Stomach (tissue), 4 donors: ENCODE measurements around the gene ACOT7.

Experiments
- EP300 ChIP-seq: sonication (generic); formaldehyde crosslinking; IDR thresholded peaks from one replicate; pipeline ENCODE4 v1.6.1; 2017; ENCODE audit warnings: antibody characterized with exemption
- POLR2A ChIP-seq, 4 donors: fragments of 450-650 bp; IDR thresholded peaks; one replicate each; pipeline ENCODE4 v1.6.1; 2016; ENCODE audit warnings: antibody characterized with exemption in 4 of 4, control low read depth in 2 of 4, mild to moderate bottlenecking in 1 of 4, moderate library complexity in 1 of 4
- POLR2AphosphoS5 ChIP-seq, 3 donors: sonication (generic); formaldehyde crosslinking; IDR thresholded peaks; one replicate each; pipeline ENCODE4 v1.6.1; 2016; ENCODE audit warnings: antibody characterized with exemption in 3 of 3
- TF ChIP-seq, protein P1 (sequence below), 7 experiments: fragments of 450-650 bp in 4 of 7; fragments of 200-600 bp in 3 of 7; sonication (generic) in 3 of 7; IDR thresholded peaks; one replicate each; pipeline ENCODE4 v1.5.1; 2016 to 2019; ENCODE audit warnings: antibody characterized with exemption in 7 of 7, control low read depth in 2 of 7, mild to moderate bottlenecking in 1 of 7

DNA sequence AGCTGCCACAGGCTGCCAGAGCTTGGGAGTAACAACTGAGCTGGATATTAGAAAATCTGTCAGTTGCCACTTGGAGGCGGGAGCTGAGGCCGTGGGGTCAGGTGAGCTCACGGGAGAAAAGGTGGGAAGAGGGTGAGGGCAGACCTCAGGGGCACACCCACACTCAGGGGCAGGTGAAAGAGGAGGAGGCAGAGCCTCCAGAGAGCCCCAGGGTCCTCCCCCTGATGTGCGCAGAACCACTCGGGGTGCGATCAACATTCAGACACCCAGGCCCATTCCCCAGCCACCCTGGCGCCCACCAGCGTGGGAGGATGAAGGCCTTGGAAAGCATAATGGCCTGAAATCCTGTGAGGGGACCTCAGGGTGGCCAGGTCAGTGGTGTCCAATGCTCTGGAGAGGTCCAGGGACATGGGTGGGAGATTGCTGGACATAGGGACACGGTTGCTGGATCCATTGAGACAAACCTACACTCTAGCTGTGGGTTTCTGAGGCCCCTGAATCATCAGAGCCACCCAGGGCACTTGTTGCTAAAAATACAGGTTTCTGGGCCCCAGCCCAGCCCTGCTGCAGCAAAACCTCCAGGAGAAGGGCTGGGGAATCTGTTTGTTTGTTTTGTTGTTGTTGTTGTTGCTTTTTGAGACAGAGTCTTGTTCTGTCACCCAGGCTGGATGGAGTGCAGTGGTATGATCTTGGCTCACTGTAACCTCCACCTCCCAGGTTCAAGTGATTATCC, 83.3 kb downstream of the ACOT7 start:
- TF ChIP-seq, protein P1, sequence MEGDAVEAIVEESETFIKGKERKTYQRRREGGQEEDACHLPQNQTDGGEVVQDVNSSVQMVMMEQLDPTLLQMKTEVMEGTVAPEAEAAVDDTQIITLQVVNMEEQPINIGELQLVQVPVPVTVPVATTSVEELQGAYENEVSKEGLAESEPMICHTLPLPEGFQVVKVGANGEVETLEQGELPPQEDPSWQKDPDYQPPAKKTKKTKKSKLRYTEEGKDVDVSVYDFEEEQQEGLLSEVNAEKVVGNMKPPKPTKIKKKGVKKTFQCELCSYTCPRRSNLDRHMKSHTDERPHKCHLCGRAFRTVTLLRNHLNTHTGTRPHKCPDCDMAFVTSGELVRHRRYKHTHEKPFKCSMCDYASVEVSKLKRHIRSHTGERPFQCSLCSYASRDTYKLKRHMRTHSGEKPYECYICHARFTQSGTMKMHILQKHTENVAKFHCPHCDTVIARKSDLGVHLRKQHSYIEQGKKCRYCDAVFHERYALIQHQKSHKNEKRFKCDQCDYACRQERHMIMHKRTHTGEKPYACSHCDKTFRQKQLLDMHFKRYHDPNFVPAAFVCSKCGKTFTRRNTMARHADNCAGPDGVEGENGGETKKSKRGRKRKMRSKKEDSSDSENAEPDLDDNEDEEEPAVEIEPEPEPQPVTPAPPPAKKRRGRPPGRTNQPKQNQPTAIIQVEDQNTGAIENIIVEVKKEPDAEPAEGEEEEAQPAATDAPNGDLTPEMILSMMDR (IDR thresholded peaks at IDR 0.05), result no peak
- TF ChIP-seq POLR2A (IDR thresholded peaks at IDR 0.05) (no peak), POLR2AphosphoS5 (IDR thresholded peaks at IDR 0.05) (no peak), EP300 (no peak)
